ENCODE results near the gene COPG2. TPM values are rescaled to one million over a fixed set of nuclear protein-coding genes. Genes with fewer than 3 reads are reported as not detected.

Gene COPG2
- total and polyA plus RNA-seq, 2 donors (not counting 1 experiment from before 2014, with no cell fraction given) = 6.1 to 13.4 TPM

GRCh38 chr7:130648580-130648979 lies 20.0 kb downstream of the COPG2 start:
- no peaks in the 10 kb centered on the region for H3K27me3 Mint-ChIP-seq
- H3K27me3 ChIP-seq (replicated peaks in 1 of 4; ENCODE audit: control extremely low read depth in 1 of 4, control insufficient read depth in 3 of 4, insufficient read depth in 4 of 4, low read length in 3 of 4) = no peaks in the 10 kb centered on the region
- no peak overlapping the region for H3K27ac Mint-ChIP-seq
- H3K9ac ChIP-seq (ENCODE audit: low read length) = no peak overlapping the region
- peak overlapping the region; percentile 29 for H2AFZ ChIP-seq (ENCODE audit: insufficient read depth, low read depth, low read length, poor library complexity, severe bottlenecking)
- H3K9me3 ChIP-seq (ENCODE audit: control extremely low read depth in 1 of 3, control insufficient read depth in 2 of 3, insufficient read depth in 1 of 3, low read length in 2 of 3) = peaks cover 0 to 4% (median 0%) of the 10 kb centered on the region in 3 donors
- H3K4me1 ChIP-seq (ENCODE audit: control insufficient read depth in 2 of 2, insufficient read depth in 2 of 2, low read length in 2 of 2) = peaks cover 0 to 5% of the 10 kb centered on the region in 2 donors
- ATAC-seq (ENCODE audit: low read depth) = no peak
- intact Hi-C loops (cut with micrococcal nuclease) = no loop called here
- POLR2A ChIA-PET = no interaction called here
- no peak overlapping the region for H3K4me3 ChIP-seq (ENCODE audit: control extremely low read depth in 1 of 5, extremely low read depth in 1 of 5, insufficient read depth in 1 of 5, low read depth in 2 of 5, low read length in 4 of 5)
- peaks cover 10% of the 10 kb centered on the region for H3K4me1 Mint-ChIP-seq
- CTCF ChIA-PET = no interaction called here
- peak overlapping the region; percentile 14 for H3K4me2 ChIP-seq (replicated peaks; ENCODE audit: low read depth, low read length, poor library complexity, severe bottlenecking)
- no peak overlapping the region for H3K27ac ChIP-seq (ENCODE audit: low read length in 2 of 2)
- H4K20me1 ChIP-seq (ENCODE audit: control insufficient read depth, insufficient read depth, low read length, poor library complexity, severe bottlenecking) = no peaks in the 10 kb centered on the region
- peak overlapping the region; percentile 10 for H3K4me3 Mint-ChIP-seq
- peaks cover 2% of the 10 kb centered on the region for H3K9me3 Mint-ChIP-seq (ENCODE audit: insufficient read depth)
- DNase-seq = no peak
- WGBS (ENCODE audit: insufficient coverage) = 70% methylated on average over 3 of the region's 5 CpGs
- TF ChIP-seq CTCF (IDR thresholded peaks at IDR 0.05) (no peak), EZH2 (IDR thresholded peaks at IDR 0.05; ENCODE audit: borderline replicate concordance, insufficient read depth, low read depth, low read length, poor library complexity, severe bottlenecking) (no peak)
- H3K36me3 ChIP-seq (replicated peaks in 1 of 2; ENCODE audit: control extremely low read depth in 1 of 2, control insufficient read depth in 1 of 2, extremely low read depth in 1 of 2, insufficient read depth in 2 of 2, low read length in 1 of 2) = peaks cover 4 to 5% of the 10 kb centered on the region in 2 experiments
- no peaks in the 10 kb centered on the region for H3K79me2 ChIP-seq (ENCODE audit: control insufficient read depth, insufficient read depth, low read length)

GRCh38 chr7:130642383-130642782 lies 26.2 kb downstream of the COPG2 start:
- Histone ChIP-seq H3K27me3 (replicated peaks in 1 of 4; ENCODE audit: control extremely low read depth in 1 of 4, control insufficient read depth in 3 of 4, insufficient read depth in 4 of 4, low read length in 3 of 4) (no peaks in the 10 kb centered on the region), H4K20me1 (ENCODE audit: control insufficient read depth, insufficient read depth, low read length, poor library complexity, severe bottlenecking) (no peaks in the 10 kb centered on the region), H3K4me1 (ENCODE audit: control insufficient read depth in 2 of 2, insufficient read depth in 2 of 2, low read length in 2 of 2) (no peaks in the 10 kb centered on the region), H3K36me3 (replicated peaks in 1 of 2; ENCODE audit: control extremely low read depth in 1 of 2, control insufficient read depth in 1 of 2, extremely low read depth in 1 of 2, insufficient read depth in 2 of 2, low read length in 1 of 2) (peaks cover 0 to 4% of the 10 kb centered on the region in 2 experiments), H3K9me3 (ENCODE audit: control extremely low read depth in 1 of 3, control insufficient read depth in 2 of 3, insufficient read depth in 1 of 3, low read length in 2 of 3) (peaks cover 0 to 19% (median 0%) of the 10 kb centered on the region in 3 donors), H2AFZ (ENCODE audit: insufficient read depth, low read depth, low read length, poor library complexity, severe bottlenecking) (no peak overlapping the region), H3K4me2 (replicated peaks; ENCODE audit: low read depth, low read length, poor library complexity, severe bottlenecking) (no peak overlapping the region), H3K4me3 (ENCODE audit: control extremely low read depth in 1 of 5, extremely low read depth in 1 of 5, insufficient read depth in 1 of 5, low read depth in 2 of 5, low read length in 4 of 5) (no peak overlapping the region), H3K79me2 (ENCODE audit: control insufficient read depth, insufficient read depth, low read length) (no peaks in the 10 kb centered on the region), H3K27ac (ENCODE audit: low read length in 2 of 2) (no peak overlapping the region), H3K9ac (ENCODE audit: low read length) (no peak overlapping the region)
- no peaks in the 10 kb centered on the region for H3K4me1 Mint-ChIP-seq
- H3K9me3 Mint-ChIP-seq (ENCODE audit: insufficient read depth) = peaks cover 2% of the 10 kb centered on the region
- ChIA-PET CTCF (no interaction called here), POLR2A (no interaction called here)
- DNase-seq = no peak
- intact Hi-C loops (cut with micrococcal nuclease) = no loop called here
- WGBS (ENCODE audit: insufficient coverage) = 97% methylated on average over 3 of the region's 4 CpGs
- no peak for TF ChIP-seq CTCF (IDR thresholded peaks at IDR 0.05)
- no peak for TF ChIP-seq EZH2 (IDR thresholded peaks at IDR 0.05; ENCODE audit: borderline replicate concordance, insufficient read depth, low read depth, low read length, poor library complexity, severe bottlenecking)
- no peaks in the 10 kb centered on the region for H3K27me3 Mint-ChIP-seq
- no peak for ATAC-seq (ENCODE audit: low read depth)
- no peak overlapping the region for H3K4me3 Mint-ChIP-seq
- H3K27ac Mint-ChIP-seq = no peak overlapping the region

All from B cell (primary cell).